PFSK-1 (cell line): ENCODE data around the gene DISC1.

ENCODE experiments used
- FOXP2 ChIP-seq: optimal IDR thresholded peaks from 2 replicates; pipeline ENCODE3; 2011; ENCODE audit warnings: borderline replicate concordance, control low read depth, inconsistent platforms; ENCODE audit not compliant: insufficient read depth; ENCODE audit errors: extremely low read length, extremely low read depth
- POLR2AphosphoS5 ChIP-seq: IDR thresholded peaks from 2 replicates; pipeline ENCODE4 v1.6.1; 2012; ENCODE audit warnings: low read depth, mild to moderate bottlenecking, control low read depth, low read length, moderate library complexity
- SIN3A ChIP-seq: IDR thresholded peaks from 2 replicates; pipeline ENCODE4 v1.6.1; 2012; ENCODE audit warnings: mild to moderate bottlenecking, low read length, moderate library complexity, borderline replicate concordance; ENCODE audit not compliant: insufficient read depth
- TAF1 ChIP-seq: IDR thresholded peaks from 2 replicates; pipeline ENCODE4 v1.6.1; 2012; ENCODE audit warnings: low read length, control low read depth, borderline replicate concordance; ENCODE audit not compliant: insufficient read depth
- TF ChIP-seq, protein P1 (sequence below), 2 experiments: IDR thresholded peaks; 2 replicates each; pipeline versions ENCODE4 v1.6.1 to v1.8.0; 2011 to 2012; ENCODE audit warnings: low read depth in 2 of 2, low read length in 2 of 2, control low read depth in 1 of 2, inconsistent platforms in 1 of 2, mild to moderate bottlenecking in 1 of 2, moderate library complexity in 1 of 2; ENCODE audit not compliant: insufficient read depth in 1 of 2

- no peak for TF ChIP-seq TAF1
- TF ChIP-seq POLR2AphosphoS5 = no peak
- no peak for TF ChIP-seq SIN3A
- TF ChIP-seq FOXP2 = no peak
- TF ChIP-seq, protein P1, sequence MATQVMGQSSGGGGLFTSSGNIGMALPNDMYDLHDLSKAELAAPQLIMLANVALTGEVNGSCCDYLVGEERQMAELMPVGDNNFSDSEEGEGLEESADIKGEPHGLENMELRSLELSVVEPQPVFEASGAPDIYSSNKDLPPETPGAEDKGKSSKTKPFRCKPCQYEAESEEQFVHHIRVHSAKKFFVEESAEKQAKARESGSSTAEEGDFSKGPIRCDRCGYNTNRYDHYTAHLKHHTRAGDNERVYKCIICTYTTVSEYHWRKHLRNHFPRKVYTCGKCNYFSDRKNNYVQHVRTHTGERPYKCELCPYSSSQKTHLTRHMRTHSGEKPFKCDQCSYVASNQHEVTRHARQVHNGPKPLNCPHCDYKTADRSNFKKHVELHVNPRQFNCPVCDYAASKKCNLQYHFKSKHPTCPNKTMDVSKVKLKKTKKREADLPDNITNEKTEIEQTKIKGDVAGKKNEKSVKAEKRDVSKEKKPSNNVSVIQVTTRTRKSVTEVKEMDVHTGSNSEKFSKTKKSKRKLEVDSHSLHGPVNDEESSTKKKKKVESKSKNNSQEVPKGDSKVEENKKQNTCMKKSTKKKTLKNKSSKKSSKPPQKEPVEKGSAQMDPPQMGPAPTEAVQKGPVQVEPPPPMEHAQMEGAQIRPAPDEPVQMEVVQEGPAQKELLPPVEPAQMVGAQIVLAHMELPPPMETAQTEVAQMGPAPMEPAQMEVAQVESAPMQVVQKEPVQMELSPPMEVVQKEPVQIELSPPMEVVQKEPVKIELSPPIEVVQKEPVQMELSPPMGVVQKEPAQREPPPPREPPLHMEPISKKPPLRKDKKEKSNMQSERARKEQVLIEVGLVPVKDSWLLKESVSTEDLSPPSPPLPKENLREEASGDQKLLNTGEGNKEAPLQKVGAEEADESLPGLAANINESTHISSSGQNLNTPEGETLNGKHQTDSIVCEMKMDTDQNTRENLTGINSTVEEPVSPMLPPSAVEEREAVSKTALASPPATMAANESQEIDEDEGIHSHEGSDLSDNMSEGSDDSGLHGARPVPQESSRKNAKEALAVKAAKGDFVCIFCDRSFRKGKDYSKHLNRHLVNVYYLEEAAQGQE (IDR thresholded peaks at IDR 0.05; ENCODE audit: insufficient read depth in 1 of 2, low read depth in 2 of 2, low read length in 2 of 2) = no peak
Measured at GRCh38 chr1:231817801-231818200, 191.2 kb downstream of the DISC1 start.
